ENCODE results near the gene OSCP1.

- TF ChIP-seq CTCF (optimal IDR thresholded peaks at IDR 0.05 in 1 of 3, IDR thresholded peaks at IDR 0.05 in 1 of 3, conservative IDR thresholded peaks at IDR 0.05 in 1 of 3; ENCODE audit: extremely low read depth in 1 of 3, insufficient read depth in 2 of 3, low read length in 3 of 3) (no peak), EZH2 (IDR thresholded peaks at IDR 0.05; ENCODE audit: low read length) (no peak)
These were observed 48.4 kb downstream of the OSCP1 start for GRCh38 chr1:36401602-36402503.
